Activated CD8-positive, alpha-beta T cell treated with anti-CD3 and anti-CD28 coated beads for 36 hours (primary cell): ENCODE measurements around the gene FHL1. TPM values are rescaled to one million over a fixed set of nuclear protein-coding genes. Genes with fewer than 3 reads are reported as not detected.

Source experiments
- ATAC-seq: fragments of 200-7000 bp; cut with Tn5 transposase; one replicate; pipeline ENCODE4 v1.10.0; 2021; ENCODE audit warnings: mild to moderate bottlenecking, moderate library complexity
- CTCF ChIA-PET: fragments of 350-600 bp; sonication (Branson Sonifier 250); formaldehyde crosslinking; loops from one replicate; lab custom pipeline; 2021; ENCODE audit warnings: antibody characterized with exemption; lab: Charles Lee
- POLR2A ChIA-PET: fragments of 350-600 bp; sonication (Branson Sonifier 250); formaldehyde crosslinking; loops from one replicate; lab custom pipeline; 2021; ENCODE audit warnings: antibody characterized with exemption; lab: Charles Lee
- DNase-seq: peaks from one replicate; pipeline ENCODE4 v3.0.0-alpha.2; 2020
- H3K27ac Mint-ChIP-seq: one replicate; pipeline ENCODE4 v1.8.0; 2021; ENCODE audit warnings: mild to moderate bottlenecking, mixed read lengths
- H3K27me3 Mint-ChIP-seq: one replicate; pipeline ENCODE4 v1.8.0; 2021; ENCODE audit warnings: mixed read lengths
- H3K36me3 Mint-ChIP-seq: one replicate; pipeline ENCODE4 v1.8.0; 2021; ENCODE audit warnings: low read depth, mixed read lengths
- H3K4me1 Mint-ChIP-seq: one replicate; pipeline ENCODE4 v1.8.0; 2021; ENCODE audit warnings: low read depth, mixed read lengths
- H3K4me3 Mint-ChIP-seq: one replicate; pipeline ENCODE4 v1.8.0; 2021; ENCODE audit warnings: mild to moderate bottlenecking, moderate library complexity, mixed read lengths
- H3K9me3 Mint-ChIP-seq: one replicate; pipeline ENCODE4 v1.8.0; 2021; ENCODE audit warnings: mixed read lengths
- CTCF ChIP-seq: fragments of 200-600 bp; IDR thresholded peaks from one replicate; pipeline ENCODE4 v1.8.0; 2022; ENCODE audit warnings: antibody characterized with exemption, mild to moderate bottlenecking
- intact Hi-C: fragments of 100-400 bp; cut with micrococcal nuclease; formaldehyde crosslinking; loops from one replicate; pipeline ENCODE4 v1.10.0; 2022
- total RNA-seq, 2 experiments: library from RNA; stranded (reverse); gene quantifications; one replicate each; pipeline ENCODE4 v1.2.3, GENCODE V29; 2021

The FHL1 gene
- total RNA-seq, 2 experiments from 2014 or later, result 17.9 to 18.4 TPM

DNA sequence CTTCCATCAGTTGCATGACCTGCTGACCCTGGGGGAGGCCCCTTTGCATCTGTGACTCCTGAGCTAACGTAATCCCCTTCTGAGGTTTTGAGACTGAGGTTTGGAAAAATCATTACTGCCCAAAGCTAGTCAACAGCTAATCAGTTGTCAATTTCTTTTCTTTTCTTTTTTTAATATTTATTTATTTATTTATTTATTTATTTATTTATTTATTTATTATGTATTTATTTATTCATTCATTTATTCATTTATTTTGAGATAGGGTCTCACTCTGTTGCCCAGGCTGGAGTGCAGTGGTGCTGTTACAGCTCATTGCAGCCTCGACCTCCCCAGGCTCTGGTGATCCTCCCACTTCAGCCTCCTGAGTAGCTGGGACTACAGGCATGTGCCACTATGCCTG is 25.1 kb upstream of the FHL1 start:
- Mint-ChIP-seq H3K9me3 (no peaks in the 10 kb centered on the region), H3K4me1 (peaks cover 3% of the 10 kb centered on the region), H3K36me3 (no peaks in the 10 kb centered on the region), H3K27me3 (no peaks in the 10 kb centered on the region), H3K4me3 (no peak overlapping the region), H3K27ac (no peak overlapping the region)
- POLR2A ChIA-PET, result interaction anchor here (0.6 kb wide), 1 partner anchor 316 kb away, joined by 3 read pairs; no protein-coding TSS in a partner anchor
- no peak for TF ChIP-seq CTCF
- CTCF ChIA-PET, result no interaction called here
- ATAC-seq (no peak), DNase-seq (no peak)
- intact Hi-C loops, result no loop called here

- peaks cover 6% of the 10 kb centered on the region for H3K4me1 Mint-ChIP-seq
- no peaks in the 10 kb centered on the region for H3K36me3 Mint-ChIP-seq
- intact Hi-C loops, result no loop called here
- H3K9me3 Mint-ChIP-seq, result peaks cover 1% of the 10 kb centered on the region
- no peak overlapping the region for H3K4me3 Mint-ChIP-seq
- DNase-seq (no peak), ATAC-seq (no peak)
- CTCF ChIA-PET, result no interaction called here
- H3K27me3 Mint-ChIP-seq, result no peaks in the 10 kb centered on the region
- POLR2A ChIA-PET, result no interaction called here
- H3K27ac Mint-ChIP-seq, result no peak overlapping the region
- TF ChIP-seq CTCF, result no peak
Observed at GRCh38 chrX:136125106-136125505, 22.2 kb upstream of the FHL1 start.

GRCh38 chrX:136126371-136126770 is 21.0 kb upstream of the FHL1 start:
- Mint-ChIP-seq H3K9me3 (peaks cover 1% of the 10 kb centered on the region), H3K36me3 (no peaks in the 10 kb centered on the region), H3K27ac (no peak overlapping the region), H3K4me1 (peaks cover 12% of the 10 kb centered on the region), H3K4me3 (no peak overlapping the region), H3K27me3 (no peaks in the 10 kb centered on the region)
- ATAC-seq (no peak), DNase-seq (no peak)
- intact Hi-C loops, result no loop called here
- ChIA-PET POLR2A (no interaction called here), CTCF (no interaction called here)
- TF ChIP-seq CTCF, result no peak

- intact Hi-C loops, result no loop called here
- ATAC-seq (no peak), DNase-seq (no peak)
- Mint-ChIP-seq H3K4me3 (no peak overlapping the region), H3K27ac (no peak overlapping the region), H3K4me1 (peaks cover 14% of the 10 kb centered on the region), H3K36me3 (no peaks in the 10 kb centered on the region), H3K27me3 (no peaks in the 10 kb centered on the region), H3K9me3 (peaks cover 1% of the 10 kb centered on the region)
- POLR2A ChIA-PET, result no interaction called here
- CTCF ChIA-PET, result no interaction called here
- TF ChIP-seq CTCF, result no peak
Observed at GRCh38 chrX:136126872-136127406, 20.4 kb upstream of the FHL1 start.

DNA sequence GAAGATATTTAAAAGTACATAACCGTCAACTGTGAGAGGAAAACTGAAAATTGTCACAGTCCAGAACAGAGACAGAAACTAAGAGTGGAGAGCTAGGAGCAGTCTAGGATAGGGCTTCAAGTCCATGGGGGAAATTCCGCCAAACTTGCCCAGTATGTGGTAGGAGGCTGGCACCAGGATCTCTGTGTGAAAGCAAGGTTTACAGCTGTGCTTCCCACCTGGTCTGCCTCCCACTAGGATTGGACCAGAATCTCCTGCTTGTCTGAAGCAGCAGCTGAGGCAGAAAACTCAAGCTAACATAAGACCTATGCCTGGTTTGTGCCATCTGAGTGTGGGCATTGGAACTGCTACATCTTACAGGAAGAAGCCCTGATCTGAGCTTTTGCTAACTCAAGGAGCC is 18.6 kb upstream of the FHL1 start:
- Mint-ChIP-seq H3K27ac (no peak overlapping the region), H3K4me1 (peaks cover 14% of the 10 kb centered on the region), H3K4me3 (no peak overlapping the region), H3K27me3 (no peaks in the 10 kb centered on the region), H3K36me3 (no peaks in the 10 kb centered on the region), H3K9me3 (peaks cover 1% of the 10 kb centered on the region)
- TF ChIP-seq CTCF, result no peak
- CTCF ChIA-PET, result no interaction called here
- ATAC-seq, result no peak
- POLR2A ChIA-PET, result no interaction called here
- intact Hi-C loops, result no loop called here
- DNase-seq, result no peak
